ENCODE results near the gene CREB3L2.
A peak's percentile ranks its signal among the peaks of the same experiment; 100 is the strongest.
"Not testable (repeated sequence)": the region's sequence is repeated elsewhere in the genome, so short reads cannot be mapped to it uniquely, and the experiment has no call there.

CREB3L2 gene

DNA sequence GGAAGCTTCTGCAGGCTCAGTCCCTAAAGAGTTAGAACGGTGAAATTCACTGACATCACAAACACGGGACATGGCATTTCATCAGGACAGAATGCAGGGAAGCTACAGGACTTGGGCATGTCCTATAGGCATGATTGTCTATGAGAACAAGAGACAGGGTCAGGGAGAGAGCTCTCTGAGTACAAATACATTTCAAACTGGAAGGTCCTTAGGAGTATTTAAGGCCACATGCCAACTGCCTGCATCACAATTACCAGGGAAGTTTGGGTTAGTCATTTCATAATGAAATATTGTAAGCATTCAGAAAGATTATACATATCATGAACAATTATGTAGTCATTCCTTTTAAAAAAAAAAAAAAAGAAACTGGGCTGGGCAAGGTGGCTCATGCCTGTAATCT lies 71.3 kb downstream of the CREB3L2 start:
- no peak for DNase-seq

- DNase-seq, result no peak
These were observed 73.3 kb downstream of the CREB3L2 start for GRCh38 chr7:137928626-137929025.

GRCh38 chr7:137927386-137927785 lies 74.5 kb downstream of the CREB3L2 start:
- DNase-seq, result no peak

- DNase-seq, result not testable (repeated sequence)
These were observed 75.7 kb downstream of the CREB3L2 start for GRCh38 chr7:137926206-137926605.

DNA sequence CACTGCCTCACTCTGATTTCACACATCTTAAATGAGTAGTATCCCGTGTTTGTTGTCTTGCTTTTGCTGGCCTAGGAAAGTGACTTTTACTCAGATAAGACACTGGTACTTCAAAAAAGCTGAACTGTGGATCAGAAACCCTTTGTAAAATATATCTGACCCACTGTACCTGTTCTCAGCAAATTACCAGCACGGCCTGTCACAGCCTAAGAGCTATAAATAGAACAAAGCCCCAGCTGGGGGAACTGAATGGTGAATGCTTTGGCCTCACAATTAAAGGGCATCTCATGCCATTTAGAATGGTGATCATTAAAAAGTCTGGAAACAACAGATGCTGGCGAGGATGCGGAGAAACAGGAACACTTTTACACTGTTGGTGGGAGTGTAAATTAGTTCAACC lies 76.1 kb downstream of the CREB3L2 start:
- DNase-seq, result no peak

DNA sequence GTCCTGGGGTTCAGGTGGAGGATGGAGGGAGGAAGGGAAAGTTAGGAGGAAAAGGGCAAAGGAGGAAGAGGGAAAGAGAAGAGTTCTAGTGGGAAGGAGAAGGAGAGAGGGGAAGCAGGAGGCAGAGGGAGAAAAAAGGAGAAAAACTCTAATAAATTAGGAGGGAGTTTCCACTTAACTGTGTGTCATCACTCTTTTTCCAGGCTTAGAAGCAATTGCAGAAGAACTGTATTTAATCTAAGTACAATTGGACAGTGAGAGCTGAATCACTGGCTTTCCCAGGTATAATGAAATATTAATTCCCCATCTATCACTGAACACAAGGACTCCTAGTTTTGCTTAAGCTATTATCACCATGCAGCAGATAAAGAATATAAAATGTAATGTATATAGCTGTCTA lies 76.8 kb downstream of the CREB3L2 start:
- no peak for DNase-seq

GRCh38 chr7:137923380-137923779 lies 78.5 kb downstream of the CREB3L2 start:
- DNase-seq, result no peak

GRCh38 chr7:137920637-137921399 lies 81.1 kb downstream of the CREB3L2 start:
- no peak for DNase-seq

DNA sequence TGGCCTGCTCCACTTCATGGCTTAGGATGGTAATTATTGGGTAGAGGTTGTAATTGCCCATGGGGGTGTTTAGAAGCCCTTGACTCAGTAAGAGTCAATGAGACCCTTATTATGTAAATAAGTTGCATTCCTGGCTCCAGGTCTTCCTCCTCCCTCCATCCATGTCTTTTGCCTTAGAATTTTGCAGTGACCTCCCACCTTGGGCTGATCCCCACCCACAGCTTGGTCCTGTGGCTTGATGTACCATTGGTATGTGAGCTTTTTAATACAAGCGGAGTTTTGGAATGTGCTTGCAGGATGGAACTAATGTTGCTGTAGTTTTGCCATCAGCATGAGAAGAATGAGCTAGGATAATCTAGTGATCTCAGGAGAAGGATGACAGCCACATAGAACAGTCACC lies 81.9 kb downstream of the CREB3L2 start:
- no peak for DNase-seq

GRCh38 chr7:137916980-137917645 lies 84.8 kb downstream of the CREB3L2 start:
- DNase-seq, result no peak

GRCh38 chr7:137916564-137916963 lies 85.3 kb downstream of the CREB3L2 start:
- DNase-seq, result no peak

GRCh38 chr7:137915266-137915665 lies 86.6 kb downstream of the CREB3L2 start:
- no peak for DNase-seq

DNA sequence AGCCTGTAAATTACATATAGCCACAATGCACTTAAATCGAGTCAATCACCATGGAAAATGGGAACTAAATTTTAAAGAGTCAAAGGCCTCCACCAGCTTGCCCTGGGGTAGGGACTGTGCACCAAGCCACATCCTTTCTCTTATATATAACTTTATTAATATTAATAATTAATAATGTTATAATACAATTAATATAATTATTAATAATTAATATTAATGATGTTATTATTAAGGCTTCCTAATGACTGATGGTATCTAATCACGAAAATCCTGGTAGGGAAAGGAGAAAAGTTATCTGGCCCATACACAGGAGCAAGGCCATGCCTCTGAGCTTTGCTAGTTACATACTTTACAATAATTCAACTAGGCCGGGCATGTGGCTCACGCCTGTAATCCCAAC lies 87.9 kb downstream of the CREB3L2 start:
- no peak for DNase-seq

GRCh38 chr7:137909042-137909441 lies 92.8 kb downstream of the CREB3L2 start:
- DNase-seq, result no peak

GRCh38 chr7:137908106-137908505 lies 93.8 kb downstream of the CREB3L2 start:
- DNase-seq, result no peak

- DNase-seq, result not testable (repeated sequence)
These were observed 95.2 kb downstream of the CREB3L2 start for GRCh38 chr7:137906636-137907035.

- no peak for DNase-seq
These were observed 97.1 kb downstream of the CREB3L2 start for GRCh38 chr7:137904833-137905232.

GRCh38 chr7:137903382-137904169 lies 98.3 kb downstream of the CREB3L2 start:
- peak; percentile 50 for DNase-seq

DNA sequence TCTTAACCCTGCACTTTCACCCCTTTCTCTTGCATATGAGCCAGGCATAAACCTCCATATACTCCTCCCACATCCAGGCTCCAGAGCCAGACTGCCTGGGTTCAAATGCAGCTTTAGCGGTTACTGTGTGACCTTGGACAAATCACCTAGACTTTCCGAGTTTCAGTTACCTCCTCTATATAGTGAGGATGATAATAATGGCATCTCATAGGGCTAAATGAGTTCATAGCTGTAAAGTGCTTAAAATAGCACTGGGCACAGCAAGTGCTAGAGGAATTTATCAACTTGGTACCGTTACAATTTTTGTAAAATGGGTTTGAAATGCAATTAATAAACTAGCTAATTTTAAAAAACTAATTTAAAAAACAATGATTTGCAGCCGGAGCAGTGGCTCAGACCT lies 101.7 kb downstream of the CREB3L2 start:
- no peak for DNase-seq

- DNase-seq, result peak; percentile 68
These were observed 102.8 kb downstream of the CREB3L2 start for GRCh38 chr7:137898839-137899721.

GRCh38 chr7:137895301-137896221 lies 106.3 kb downstream of the CREB3L2 start:
- DNase-seq, result no peak
